ENCODE data around the gene ENO2. TPM values are rescaled to one million over a fixed set of nuclear protein-coding genes. Genes with fewer than 3 reads are reported as not detected.

Gene ENO2
- total RNA-seq, 6 donors from 2014 or later: 33.4 to 44.0 (median 40.7) TPM

DNA sequence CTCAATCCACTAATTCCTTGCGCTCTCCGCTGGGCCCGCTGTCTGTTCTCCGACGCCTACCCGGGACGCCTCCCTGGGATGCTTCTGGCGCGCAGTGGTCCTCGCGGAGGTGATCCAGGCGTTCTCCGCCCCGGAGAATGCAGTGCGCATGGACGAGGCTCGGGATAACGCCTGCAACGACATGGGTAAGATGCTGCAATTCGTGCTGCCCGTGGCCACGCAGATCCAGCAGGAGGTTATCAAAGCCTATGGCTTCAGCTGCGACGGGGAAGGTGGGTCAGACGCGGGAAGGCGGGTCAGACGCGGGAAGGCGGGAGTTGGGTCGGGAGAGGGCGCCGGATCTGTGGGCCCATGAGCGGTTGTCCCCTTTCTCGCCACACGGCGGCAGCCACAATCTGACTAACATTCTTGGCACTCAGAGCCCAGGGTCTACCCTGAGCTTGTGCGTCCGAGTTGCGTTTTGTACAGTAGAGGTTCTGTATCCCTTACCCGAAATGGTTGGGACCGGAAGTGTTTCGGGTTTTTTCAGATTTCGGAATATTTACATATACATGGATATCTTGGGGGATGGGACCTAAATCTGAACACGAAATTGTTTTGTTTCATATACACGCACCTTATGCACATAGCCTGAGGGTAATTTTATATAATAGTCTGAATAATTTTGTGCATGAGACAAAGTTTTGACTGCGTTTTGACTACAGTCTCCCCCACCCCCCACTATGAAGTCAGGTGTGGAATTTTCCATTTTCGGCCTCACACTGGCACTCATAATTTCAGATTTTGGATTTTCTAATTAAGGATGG is 30.2 kb downstream of the ENO2 start:
- ATAC-seq (ENCODE audit: low FRiP score in 2 of 2): peak; percentile 91

DNA sequence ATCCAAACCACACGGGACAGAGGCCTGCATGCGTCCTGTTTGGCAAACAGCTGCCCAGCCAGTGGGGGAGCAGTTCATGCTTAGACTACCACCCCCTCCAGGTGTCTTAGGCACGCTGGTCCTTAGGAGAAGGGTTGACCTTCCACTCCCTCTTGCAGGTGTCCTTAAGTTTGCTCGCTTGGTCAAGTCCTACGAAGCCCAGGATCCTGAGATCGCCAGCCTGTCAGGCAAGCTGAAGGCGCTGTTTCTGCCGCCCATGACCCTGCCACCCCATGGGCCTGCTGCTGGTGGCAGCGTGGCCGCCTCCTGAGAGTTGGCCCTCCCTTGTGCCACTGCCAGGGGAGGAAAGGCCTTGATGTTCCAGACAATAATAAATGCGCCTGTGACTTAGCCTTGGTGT is 31.2 kb downstream of the ENO2 start:
- H3K9me3 ChIP-seq: no peaks in the 10 kb centered on the region
- H3K4me1 ChIP-seq: peaks cover 24 to 63% (median 41%) of the 10 kb centered on the region in 4 donors
- ATAC-seq (ENCODE audit: low FRiP score in 2 of 2): no peak
- no peak for DNase-seq
- no peaks in the 10 kb centered on the region for H3K27me3 ChIP-seq
- TF ChIP-seq EP300 (IDR thresholded peaks at IDR 0.05) (no peak), POLR2A (IDR thresholded peaks at IDR 0.05) (no peak), POLR2AphosphoS5 (IDR thresholded peaks at IDR 0.05) (no peak)
- TF ChIP-seq, protein P1, sequence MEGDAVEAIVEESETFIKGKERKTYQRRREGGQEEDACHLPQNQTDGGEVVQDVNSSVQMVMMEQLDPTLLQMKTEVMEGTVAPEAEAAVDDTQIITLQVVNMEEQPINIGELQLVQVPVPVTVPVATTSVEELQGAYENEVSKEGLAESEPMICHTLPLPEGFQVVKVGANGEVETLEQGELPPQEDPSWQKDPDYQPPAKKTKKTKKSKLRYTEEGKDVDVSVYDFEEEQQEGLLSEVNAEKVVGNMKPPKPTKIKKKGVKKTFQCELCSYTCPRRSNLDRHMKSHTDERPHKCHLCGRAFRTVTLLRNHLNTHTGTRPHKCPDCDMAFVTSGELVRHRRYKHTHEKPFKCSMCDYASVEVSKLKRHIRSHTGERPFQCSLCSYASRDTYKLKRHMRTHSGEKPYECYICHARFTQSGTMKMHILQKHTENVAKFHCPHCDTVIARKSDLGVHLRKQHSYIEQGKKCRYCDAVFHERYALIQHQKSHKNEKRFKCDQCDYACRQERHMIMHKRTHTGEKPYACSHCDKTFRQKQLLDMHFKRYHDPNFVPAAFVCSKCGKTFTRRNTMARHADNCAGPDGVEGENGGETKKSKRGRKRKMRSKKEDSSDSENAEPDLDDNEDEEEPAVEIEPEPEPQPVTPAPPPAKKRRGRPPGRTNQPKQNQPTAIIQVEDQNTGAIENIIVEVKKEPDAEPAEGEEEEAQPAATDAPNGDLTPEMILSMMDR (IDR thresholded peaks at IDR 0.05): no peak
- peak overlapping the region in 2 of 4 donors; percentile 49 to 51 for H3K4me3 ChIP-seq
- 72 to 89% methylated on average over 1 to 11 of the region's 11 CpGs for WGBS, 2 donors
- H3K27ac ChIP-seq: peak overlapping the region; percentile 59 to 98 (median 93)
- H3K36me3 ChIP-seq: peaks cover 0 to 32% (median 13%) of the 10 kb centered on the region in 4 donors

More for the DNA sequence above, 30.2 kb downstream of the ENO2 start:
- peak; percentile 93 to 96 for DNase-seq
- Histone ChIP-seq H3K27ac (peak overlapping the region; percentile 93 to 98 (median 93)), H3K4me1 (peaks cover 24 to 52% (median 38%) of the 10 kb centered on the region in 4 donors), H3K4me3 (peak overlapping the region; percentile 46 to 75 (median 69)), H3K27me3 (no peaks in the 10 kb centered on the region), H3K9me3 (no peaks in the 10 kb centered on the region), H3K36me3 (peaks cover 0 to 42% (median 13%) of the 10 kb centered on the region in 4 donors)
- no peak for TF ChIP-seq EP300 (IDR thresholded peaks at IDR 0.05)
- TF ChIP-seq POLR2A (IDR thresholded peaks at IDR 0.05): peak in 1 of 4 donors; percentile 23
- TF ChIP-seq, protein P1 (IDR thresholded peaks at IDR 0.05): peak; percentile 81 to 98 (median 98)
- TF ChIP-seq POLR2AphosphoS5 (IDR thresholded peaks at IDR 0.05): peak; percentile 72 to 81
- WGBS, 2 donors: 2 to 9% methylated on average over 13 to 48 of the region's 48 CpGs

DNA sequence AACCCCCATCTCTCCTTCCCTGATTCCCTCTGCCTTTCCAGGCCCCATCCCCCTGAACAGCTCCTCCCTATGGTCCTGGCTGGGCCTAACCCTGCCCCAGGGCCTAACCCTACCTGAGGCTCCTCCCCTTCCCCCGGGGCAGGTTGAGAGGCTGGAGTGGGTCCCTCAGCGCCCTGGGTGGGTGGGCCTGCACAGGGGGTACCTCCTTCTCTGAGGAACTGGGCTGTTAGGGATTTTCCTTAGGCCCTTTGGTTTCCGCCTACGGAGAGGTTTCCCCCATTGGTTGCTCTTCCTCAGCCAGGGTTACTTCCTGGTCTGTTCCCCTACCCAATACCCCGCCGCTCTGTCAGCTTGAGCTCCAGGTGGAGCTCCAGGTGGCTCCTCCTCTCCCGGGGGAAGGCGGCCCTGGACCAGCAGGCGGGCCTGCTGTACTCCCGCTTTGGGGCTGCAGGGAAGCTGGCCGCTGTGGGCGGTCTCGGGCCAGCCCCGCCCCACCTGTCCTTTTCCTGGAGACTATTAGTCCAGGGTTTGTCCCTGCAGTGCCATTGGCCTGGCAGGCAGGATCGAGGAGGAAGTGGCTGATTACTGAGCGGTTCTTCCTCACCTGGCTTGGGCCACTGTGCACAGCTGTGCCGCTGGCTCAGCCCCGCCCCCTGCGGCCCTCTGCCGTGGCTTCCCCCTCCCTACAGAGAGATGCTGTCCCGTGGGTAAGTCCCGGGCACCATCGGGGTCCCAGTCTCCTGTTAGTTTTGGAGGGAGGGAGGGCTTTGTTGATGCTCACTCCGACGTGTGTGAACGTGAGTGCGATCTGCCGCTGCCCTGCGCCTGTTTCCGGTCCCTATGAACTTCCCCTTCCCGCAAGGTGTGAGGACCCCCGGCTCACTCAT is 31.9 kb downstream of the ENO2 start:
- ATAC-seq (ENCODE audit: low FRiP score in 2 of 2): peak; percentile 18 to 89
- Histone ChIP-seq H3K27me3 (no peaks in the 10 kb centered on the region), H3K27ac (peak overlapping the region; percentile 59 to 98 (median 93)), H3K4me1 (peaks cover 24 to 67% (median 43%) of the 10 kb centered on the region in 4 donors), H3K9me3 (no peaks in the 10 kb centered on the region), H3K36me3 (peaks cover 0 to 25% (median 8%) of the 10 kb centered on the region in 4 donors), H3K4me3 (peak overlapping the region in 3 of 4 donors; percentile 32 to 51 (median 49))
- TF ChIP-seq POLR2AphosphoS5 (IDR thresholded peaks at IDR 0.05): peak; percentile 53 to 97
- TF ChIP-seq, protein P1 (IDR thresholded peaks at IDR 0.05): peak in 3 of 6 experiments; percentile 29 to 31 (median 29)
- peak in 2 of 4 donors; percentile 81 to 83 for TF ChIP-seq POLR2A (IDR thresholded peaks at IDR 0.05)
- no peak for TF ChIP-seq EP300 (IDR thresholded peaks at IDR 0.05)
- peak; percentile 95 to 97 for DNase-seq
- WGBS, 2 donors: 25 to 38% methylated on average over 24 to 31 of the region's 32 CpGs

DNA sequence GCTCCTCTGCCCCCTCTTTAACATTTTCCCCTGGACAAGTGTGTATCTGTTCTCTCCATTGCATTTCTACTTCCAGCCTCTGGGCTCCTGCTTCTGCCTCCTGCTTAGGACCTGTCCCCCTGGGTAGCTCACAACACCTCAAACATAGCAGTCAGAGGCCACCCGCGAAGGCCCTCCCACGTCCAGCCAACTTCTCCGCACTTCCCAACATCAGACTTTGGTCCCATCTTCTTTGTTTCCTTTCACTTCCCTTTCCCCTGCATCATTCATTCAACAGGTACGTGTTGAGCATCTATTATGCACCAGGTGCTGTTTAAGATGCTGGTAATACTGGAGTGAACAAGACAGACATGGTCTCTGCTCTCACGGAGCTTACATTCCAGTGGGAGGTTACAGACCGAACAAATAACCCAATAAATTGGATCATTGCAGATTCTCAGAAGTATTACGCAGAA is 32.6 kb downstream of the ENO2 start:
- no peak for ATAC-seq (ENCODE audit: low FRiP score in 2 of 2)
- H3K4me1 ChIP-seq: peaks cover 24 to 67% (median 43%) of the 10 kb centered on the region in 4 donors
- 65 to 67% methylated on average over 8 of the region's 8 CpGs for WGBS, 2 donors
- no peaks in the 10 kb centered on the region for H3K9me3 ChIP-seq
- DNase-seq: no peak
- no peak for TF ChIP-seq EP300 (IDR thresholded peaks at IDR 0.05)
- TF ChIP-seq, protein P1 (IDR thresholded peaks at IDR 0.05): no peak
- TF ChIP-seq POLR2A (IDR thresholded peaks at IDR 0.05): no peak
- no peak for TF ChIP-seq POLR2AphosphoS5 (IDR thresholded peaks at IDR 0.05)
- peak overlapping the region in 3 of 4 donors; percentile 32 to 51 (median 49) for H3K4me3 ChIP-seq
- H3K27me3 ChIP-seq: no peaks in the 10 kb centered on the region
- H3K27ac ChIP-seq: peak overlapping the region; percentile 59 to 98 (median 93)
- H3K36me3 ChIP-seq: peaks cover 0 to 18% (median 1%) of the 10 kb centered on the region in 4 donors

Data from upper lobe of left lung (tissue), 6 donors.